Measurements from ENCODE around the gene DIPK2A.

The DIPK2A gene

DNA sequence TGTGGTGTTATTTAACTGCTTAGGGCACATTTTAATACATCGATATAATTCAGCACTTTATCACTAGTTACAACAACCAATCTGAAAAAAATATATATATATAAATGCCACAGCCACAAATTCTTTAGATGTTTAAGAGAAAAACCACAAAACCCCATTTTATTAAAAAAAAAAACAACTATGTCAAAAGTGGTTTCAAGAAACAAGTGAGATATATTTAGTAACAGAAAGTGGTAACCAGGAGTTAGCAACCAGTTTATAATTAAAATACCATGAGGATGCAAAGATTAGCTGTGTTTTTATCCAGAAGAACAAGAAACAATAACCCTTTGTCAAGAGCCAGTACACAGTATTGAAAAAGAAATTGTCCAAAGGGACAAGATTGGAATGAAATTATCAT is 14.8 kb upstream of the DIPK2A start:
- DNase-seq: peak; percentile 62
- TF ChIP-seq EZH2 (optimal IDR thresholded peaks at IDR 0.05; ENCODE audit: low read depth, low read length): no peak
- no peak for TF ChIP-seq CTCF (IDR thresholded peaks at IDR 0.05; ENCODE audit: low read length)
- no peak for TF ChIP-seq EZH2phosphoT487 (IDR thresholded peaks at IDR 0.05; ENCODE audit: low read length)
- peak overlapping the region; percentile 30; the same call in 1 of the 2 replicates for H3K27ac ChIP-seq (ENCODE audit: low read length)
- peaks cover 29% of the 10 kb centered on the region for H3K4me1 ChIP-seq (ENCODE audit: low read length)
- no peak overlapping the region for H2AFZ ChIP-seq (ENCODE audit: low read length)
- no peaks in the 10 kb centered on the region for H3K9me2 ChIP-seq (replicated peaks; ENCODE audit: insufficient read depth, low read length)
- H3K4me2 ChIP-seq (ENCODE audit: low read depth, low read length): peak overlapping the region; percentile 38
- no peaks in the 10 kb centered on the region for H3K9me3 ChIP-seq (replicated peaks; ENCODE audit: insufficient read depth, low read length)
- no peaks in the 10 kb centered on the region for H3K36me3 ChIP-seq (replicated peaks; ENCODE audit: insufficient read depth, low read length)
- H3F3A ChIP-seq (ENCODE audit: insufficient read depth, low read length): peaks cover 5% of the 10 kb centered on the region; the same call in 1 of the 2 replicates
- H3K9ac ChIP-seq (ENCODE audit: low read length): no peak overlapping the region
- no peaks in the 10 kb centered on the region for H3K79me2 ChIP-seq (ENCODE audit: low read length)
- no peaks in the 10 kb centered on the region for H3K27me3 ChIP-seq (replicated peaks; ENCODE audit: insufficient read depth, low read length)
- no peak overlapping the region for H3K4me3 ChIP-seq (ENCODE audit: low read length)
- no peaks in the 10 kb centered on the region for H4K20me1 ChIP-seq (ENCODE audit: insufficient read depth, low read length)

GRCh38 chr3:143957453-143957852 is 14.2 kb upstream of the DIPK2A start:
- Histone ChIP-seq H3K9me2 (replicated peaks; ENCODE audit: insufficient read depth, low read length) (no peaks in the 10 kb centered on the region), H3K79me2 (ENCODE audit: low read length) (no peaks in the 10 kb centered on the region), H2AFZ (ENCODE audit: low read length) (no peak overlapping the region), H3K36me3 (replicated peaks; ENCODE audit: insufficient read depth, low read length) (no peaks in the 10 kb centered on the region), H3K27ac (ENCODE audit: low read length) (peak overlapping the region; percentile 30; the same call in 1 of the 2 replicates), H3K27me3 (replicated peaks; ENCODE audit: insufficient read depth, low read length) (no peaks in the 10 kb centered on the region), H4K20me1 (ENCODE audit: insufficient read depth, low read length) (no peaks in the 10 kb centered on the region), H3F3A (ENCODE audit: insufficient read depth, low read length) (peaks cover 5% of the 10 kb centered on the region; the same call in 1 of the 2 replicates), H3K4me1 (ENCODE audit: low read length) (peaks cover 29% of the 10 kb centered on the region), H3K4me3 (ENCODE audit: low read length) (no peak overlapping the region), H3K9me3 (replicated peaks; ENCODE audit: insufficient read depth, low read length) (no peaks in the 10 kb centered on the region), H3K9ac (ENCODE audit: low read length) (no peak overlapping the region), H3K4me2 (ENCODE audit: low read depth, low read length) (peak overlapping the region; percentile 38)
- no peak for DNase-seq
- no peak for TF ChIP-seq EZH2 (optimal IDR thresholded peaks at IDR 0.05; ENCODE audit: low read depth, low read length)
- no peak for TF ChIP-seq EZH2phosphoT487 (IDR thresholded peaks at IDR 0.05; ENCODE audit: low read length)
- peak; percentile 32; the same call in 1 of the 2 replicates for TF ChIP-seq CTCF (IDR thresholded peaks at IDR 0.05; ENCODE audit: low read length)

- Histone ChIP-seq H3F3A (ENCODE audit: insufficient read depth, low read length) (peaks cover 5% of the 10 kb centered on the region; the same call in 1 of the 2 replicates), H3K36me3 (replicated peaks; ENCODE audit: insufficient read depth, low read length) (no peaks in the 10 kb centered on the region), H3K27me3 (replicated peaks; ENCODE audit: insufficient read depth, low read length) (no peaks in the 10 kb centered on the region), H3K9ac (ENCODE audit: low read length) (no peak overlapping the region), H3K79me2 (ENCODE audit: low read length) (no peaks in the 10 kb centered on the region), H3K9me2 (replicated peaks; ENCODE audit: insufficient read depth, low read length) (no peaks in the 10 kb centered on the region), H3K4me2 (ENCODE audit: low read depth, low read length) (no peak overlapping the region), H3K9me3 (replicated peaks; ENCODE audit: insufficient read depth, low read length) (no peaks in the 10 kb centered on the region), H3K4me1 (ENCODE audit: low read length) (peaks cover 27% of the 10 kb centered on the region), H2AFZ (ENCODE audit: low read length) (no peak overlapping the region), H4K20me1 (ENCODE audit: insufficient read depth, low read length) (no peaks in the 10 kb centered on the region), H3K4me3 (ENCODE audit: low read length) (no peak overlapping the region), H3K27ac (ENCODE audit: low read length) (no peak overlapping the region)
- no peak for DNase-seq
- no peak for TF ChIP-seq CTCF (IDR thresholded peaks at IDR 0.05; ENCODE audit: low read length)
- TF ChIP-seq EZH2phosphoT487 (IDR thresholded peaks at IDR 0.05; ENCODE audit: low read length): no peak
- TF ChIP-seq EZH2 (optimal IDR thresholded peaks at IDR 0.05; ENCODE audit: low read depth, low read length): no peak
These were observed 12.7 kb upstream of the DIPK2A start for GRCh38 chr3:143958966-143959365.
